ENCODE data around the gene KIF26A.

GRCh38 chr14:104206281-104206904 is 68.0 kb downstream of the KIF26A start:
- no peak for TF ChIP-seq CTCF (IDR thresholded peaks at IDR 0.05 in 4 of 5, conservative IDR thresholded peaks at IDR 0.05 in 1 of 5)
- no peak for TF ChIP-seq POLR2A (IDR thresholded peaks at IDR 0.05)
